Renal cortical epithelial cell (primary cell): ENCODE measurements around the gene CYSLTR2. TPM values are rescaled to one million over a fixed set of nuclear protein-coding genes. Genes with fewer than 3 reads are reported as not detected.

Experiments used
- DNase-seq: peaks from one replicate; pipeline ENCODE4 v3.0.0-alpha.2; 2011; ENCODE audit warnings: low read depth
- total RNA-seq: library from RNA; depleted of rRNA; stranded (reverse); fragments of >200 nt; gene quantifications from 2 replicates; pipeline ENCODE4 v1.2.3, GENCODE V29; 2014

The CYSLTR2 gene
- total RNA-seq, 1 donor from 2014 or later, result 0.50 TPM

DNA sequence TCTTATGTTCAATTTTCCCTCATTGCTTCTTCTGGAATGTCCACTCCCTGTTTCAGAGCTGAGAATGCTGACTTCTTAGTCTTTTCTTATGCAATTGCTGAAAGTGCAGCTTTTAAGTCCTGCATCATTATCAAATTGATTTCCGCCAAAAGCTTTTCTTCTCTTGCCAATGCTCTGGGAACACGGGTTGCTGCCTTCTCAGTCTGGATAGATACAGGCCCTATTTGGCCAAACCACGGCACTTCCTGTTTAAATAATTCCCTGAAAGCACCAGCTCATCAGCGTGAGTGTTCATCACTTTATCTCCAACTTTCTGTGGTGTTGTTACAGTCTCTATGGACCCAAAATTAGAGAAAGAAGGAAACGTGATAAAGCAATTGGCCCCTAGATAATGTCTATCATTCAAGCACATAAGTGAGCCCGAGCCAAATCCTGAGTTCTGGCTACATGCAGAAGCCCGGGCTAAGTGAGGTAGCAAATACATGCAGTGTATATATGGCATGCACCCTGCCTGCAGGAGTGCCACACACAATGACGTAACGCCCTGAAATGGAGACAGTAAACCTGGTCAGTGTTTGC, 85.7 kb downstream of the CYSLTR2 start:
- no peak for DNase-seq

- DNase-seq, result no peak
Measured at GRCh38 chr13:48741377-48741776, 87.6 kb downstream of the CYSLTR2 start.

DNA sequence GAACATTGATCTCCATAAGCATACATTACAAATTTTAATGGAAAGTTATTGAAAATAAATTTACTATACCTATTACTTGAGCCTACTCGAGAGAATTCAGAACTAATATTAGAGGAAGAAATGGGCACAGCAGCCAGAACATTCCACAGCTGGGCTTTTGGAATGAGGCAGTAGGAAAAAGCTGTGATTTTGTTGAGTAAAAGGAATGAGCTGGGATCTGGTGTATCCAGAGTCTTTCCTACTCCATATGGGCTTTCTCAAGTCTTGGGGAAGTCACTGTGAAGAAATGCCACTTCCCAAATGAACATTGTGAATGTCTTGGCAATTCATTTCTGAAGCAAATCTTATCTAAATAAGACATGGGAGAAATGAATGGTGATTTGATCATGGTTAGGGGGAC, 93.1 kb downstream of the CYSLTR2 start:
- no peak for DNase-seq

GRCh38 chr13:48748681-48749080, 95.0 kb downstream of the CYSLTR2 start:
- peak; percentile 25 for DNase-seq

GRCh38 chr13:48749144-48749543, 95.4 kb downstream of the CYSLTR2 start:
- DNase-seq, result peak; percentile 41

GRCh38 chr13:48749699-48750473, 96.2 kb downstream of the CYSLTR2 start:
- peak; percentile 98 for DNase-seq

- peak; percentile 59 for DNase-seq
Measured at GRCh38 chr13:48750588-48751383, 97.1 kb downstream of the CYSLTR2 start.

DNA sequence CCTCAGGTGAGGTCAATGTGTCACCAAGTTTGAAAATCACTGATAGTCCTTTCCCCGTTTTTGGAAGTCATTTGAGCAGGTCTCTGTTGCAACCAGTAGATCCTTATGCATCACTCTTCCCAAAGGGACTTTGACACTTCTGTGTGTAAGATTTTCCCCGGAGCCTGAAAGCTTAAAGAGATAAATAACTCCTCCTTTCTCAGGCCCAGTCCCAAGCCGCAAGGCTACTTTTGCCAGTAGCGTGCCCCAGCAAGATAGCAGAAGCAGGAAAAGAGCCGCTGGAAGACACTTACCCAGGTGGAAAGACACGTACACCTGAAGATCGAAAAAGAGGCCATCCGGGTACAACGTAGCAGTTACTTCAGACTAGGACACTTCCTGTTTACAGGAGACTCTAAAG, 106.9 kb downstream of the CYSLTR2 start:
- no peak for DNase-seq

Other genes starting within 250 kb of the CYSLTR2 start
- gene LPAR6, start 240.8 kb upstream of the CYSLTR2 start, total RNA-seq, result 6.9 and 14.2 TPM in 2 replicates
- gene RCBTB2, start 120.8 kb upstream of the CYSLTR2 start, total RNA-seq, result 10.4 and 20.8 TPM in 2 replicates